HL-60 (cell line): ENCODE measurements around the gene STPG2.

Experiments used
- DNase-seq, 2 experiments: peaks; one replicate each; pipeline ENCODE4 v3.0.0-alpha.2; 2010 to 2020; ENCODE audit warnings: low read depth in 1 of 2, low spot score in 1 of 2
- H3K27ac ChIP-seq: fragments of 250-450 bp; sonication (Bioruptor Pico); replicated peaks from 2 replicates; pipeline ENCODE4 v1.5.1; 2020; ENCODE audit warnings: mild to moderate bottlenecking, moderate library complexity
- H3K27me3 ChIP-seq: fragments of 250-450 bp; sonication (Bioruptor Pico); 2 replicates; pipeline ENCODE4 v1.5.1; 2021; ENCODE audit warnings: mild to moderate bottlenecking, moderate library complexity; ENCODE audit not compliant: insufficient read depth, poor library complexity, severe bottlenecking
- H3K4me3 ChIP-seq: replicated peaks from 2 replicates; pipeline ENCODE4 v1.5.1; 2011; ENCODE audit warnings: mild to moderate bottlenecking, control low read depth, low read length; ENCODE audit not compliant: insufficient read depth
- GABPA ChIP-seq: IDR thresholded peaks from 2 replicates; pipeline ENCODE4 v1.6.1; 2012; ENCODE audit warnings: low read depth
- POLR2AphosphoS5 ChIP-seq: IDR thresholded peaks from 2 replicates; pipeline ENCODE4 v1.6.1; 2012; ENCODE audit warnings: low read depth
- SPI1 ChIP-seq: IDR thresholded peaks from 2 replicates; pipeline ENCODE4 v1.6.1; 2012; ENCODE audit warnings: low read depth, mild to moderate bottlenecking, borderline replicate concordance
- TF ChIP-seq, protein P1 (sequence below): IDR thresholded peaks from one replicate; pipeline ENCODE4 v1.5.1; 2011; ENCODE audit warnings: low read length, control low read depth, inconsistent platforms; ENCODE audit not compliant: insufficient read depth
- TF ChIP-seq, protein P2 (sequence below): IDR thresholded peaks from 2 replicates; pipeline ENCODE4 v1.6.1; 2012; ENCODE audit warnings: low read depth; ENCODE audit not compliant: insufficient replicate concordance

The STPG2 gene

DNA sequence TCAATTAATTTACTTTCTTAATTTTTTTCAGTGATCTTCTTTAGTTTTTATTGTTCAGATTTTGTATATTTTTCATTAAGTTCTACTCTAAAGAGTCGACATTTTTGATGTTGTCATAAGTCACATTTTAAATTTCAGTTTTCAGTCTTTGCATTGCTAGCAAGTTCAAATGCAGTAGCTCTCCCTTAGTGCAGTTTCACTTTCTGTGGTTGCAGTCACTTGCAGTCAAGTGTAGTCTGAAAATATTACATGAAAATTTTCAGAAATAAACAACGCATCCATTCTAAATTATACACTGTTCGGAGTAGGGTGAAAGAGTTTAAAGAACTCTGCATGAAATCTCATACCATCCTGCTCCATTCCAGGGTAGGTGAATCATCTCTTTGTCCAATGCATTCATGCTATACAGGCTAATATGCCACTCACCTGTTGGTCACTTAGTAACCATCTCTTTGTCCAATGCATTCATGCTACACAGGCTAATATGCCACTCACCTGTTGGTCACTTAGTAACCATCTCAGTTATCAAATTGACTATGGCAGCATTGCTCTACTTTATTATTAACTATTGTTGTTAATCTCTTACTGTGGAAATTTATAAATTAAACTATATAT lies 356.9 kb downstream of the STPG2 start:
- no peak for TF ChIP-seq GABPA
- TF ChIP-seq POLR2AphosphoS5 = no peak
- TF ChIP-seq, protein P1, sequence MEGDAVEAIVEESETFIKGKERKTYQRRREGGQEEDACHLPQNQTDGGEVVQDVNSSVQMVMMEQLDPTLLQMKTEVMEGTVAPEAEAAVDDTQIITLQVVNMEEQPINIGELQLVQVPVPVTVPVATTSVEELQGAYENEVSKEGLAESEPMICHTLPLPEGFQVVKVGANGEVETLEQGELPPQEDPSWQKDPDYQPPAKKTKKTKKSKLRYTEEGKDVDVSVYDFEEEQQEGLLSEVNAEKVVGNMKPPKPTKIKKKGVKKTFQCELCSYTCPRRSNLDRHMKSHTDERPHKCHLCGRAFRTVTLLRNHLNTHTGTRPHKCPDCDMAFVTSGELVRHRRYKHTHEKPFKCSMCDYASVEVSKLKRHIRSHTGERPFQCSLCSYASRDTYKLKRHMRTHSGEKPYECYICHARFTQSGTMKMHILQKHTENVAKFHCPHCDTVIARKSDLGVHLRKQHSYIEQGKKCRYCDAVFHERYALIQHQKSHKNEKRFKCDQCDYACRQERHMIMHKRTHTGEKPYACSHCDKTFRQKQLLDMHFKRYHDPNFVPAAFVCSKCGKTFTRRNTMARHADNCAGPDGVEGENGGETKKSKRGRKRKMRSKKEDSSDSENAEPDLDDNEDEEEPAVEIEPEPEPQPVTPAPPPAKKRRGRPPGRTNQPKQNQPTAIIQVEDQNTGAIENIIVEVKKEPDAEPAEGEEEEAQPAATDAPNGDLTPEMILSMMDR = no peak
- Histone ChIP-seq H3K27me3 (no peaks in the 10 kb centered on the region), H3K4me3 (no peak overlapping the region), H3K27ac (no peak overlapping the region)
- DNase-seq = no peak

DNA sequence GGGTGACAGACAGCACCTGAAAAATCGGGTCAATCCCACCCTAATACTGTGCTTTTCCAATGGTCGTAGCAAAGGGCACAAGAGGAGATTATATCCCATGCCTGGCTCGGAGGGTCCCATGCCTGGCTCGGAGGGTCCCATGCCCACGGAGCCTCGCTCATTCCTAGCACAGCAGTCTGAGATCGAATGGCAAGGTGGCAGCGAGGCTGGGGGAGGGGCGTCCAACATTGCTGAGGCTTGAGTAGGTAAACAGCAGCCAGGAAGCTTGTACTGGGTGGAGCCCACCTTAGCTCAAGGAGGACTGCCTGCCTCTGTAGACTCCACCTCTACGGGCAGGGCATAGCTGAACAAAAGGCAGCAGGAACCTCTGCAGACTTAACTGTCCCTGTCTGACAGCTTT lies 365.1 kb downstream of the STPG2 start:
- no peak for DNase-seq
- no peaks in the 10 kb centered on the region for H3K27me3 ChIP-seq
- H3K4me3 ChIP-seq = no peak overlapping the region
- H3K27ac ChIP-seq = no peak overlapping the region
- TF ChIP-seq POLR2AphosphoS5 (no peak), GABPA (no peak), SPI1 (no peak)
- TF ChIP-seq, protein P2, sequence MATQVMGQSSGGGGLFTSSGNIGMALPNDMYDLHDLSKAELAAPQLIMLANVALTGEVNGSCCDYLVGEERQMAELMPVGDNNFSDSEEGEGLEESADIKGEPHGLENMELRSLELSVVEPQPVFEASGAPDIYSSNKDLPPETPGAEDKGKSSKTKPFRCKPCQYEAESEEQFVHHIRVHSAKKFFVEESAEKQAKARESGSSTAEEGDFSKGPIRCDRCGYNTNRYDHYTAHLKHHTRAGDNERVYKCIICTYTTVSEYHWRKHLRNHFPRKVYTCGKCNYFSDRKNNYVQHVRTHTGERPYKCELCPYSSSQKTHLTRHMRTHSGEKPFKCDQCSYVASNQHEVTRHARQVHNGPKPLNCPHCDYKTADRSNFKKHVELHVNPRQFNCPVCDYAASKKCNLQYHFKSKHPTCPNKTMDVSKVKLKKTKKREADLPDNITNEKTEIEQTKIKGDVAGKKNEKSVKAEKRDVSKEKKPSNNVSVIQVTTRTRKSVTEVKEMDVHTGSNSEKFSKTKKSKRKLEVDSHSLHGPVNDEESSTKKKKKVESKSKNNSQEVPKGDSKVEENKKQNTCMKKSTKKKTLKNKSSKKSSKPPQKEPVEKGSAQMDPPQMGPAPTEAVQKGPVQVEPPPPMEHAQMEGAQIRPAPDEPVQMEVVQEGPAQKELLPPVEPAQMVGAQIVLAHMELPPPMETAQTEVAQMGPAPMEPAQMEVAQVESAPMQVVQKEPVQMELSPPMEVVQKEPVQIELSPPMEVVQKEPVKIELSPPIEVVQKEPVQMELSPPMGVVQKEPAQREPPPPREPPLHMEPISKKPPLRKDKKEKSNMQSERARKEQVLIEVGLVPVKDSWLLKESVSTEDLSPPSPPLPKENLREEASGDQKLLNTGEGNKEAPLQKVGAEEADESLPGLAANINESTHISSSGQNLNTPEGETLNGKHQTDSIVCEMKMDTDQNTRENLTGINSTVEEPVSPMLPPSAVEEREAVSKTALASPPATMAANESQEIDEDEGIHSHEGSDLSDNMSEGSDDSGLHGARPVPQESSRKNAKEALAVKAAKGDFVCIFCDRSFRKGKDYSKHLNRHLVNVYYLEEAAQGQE = no peak
- TF ChIP-seq, protein P1 = no peak

DNA sequence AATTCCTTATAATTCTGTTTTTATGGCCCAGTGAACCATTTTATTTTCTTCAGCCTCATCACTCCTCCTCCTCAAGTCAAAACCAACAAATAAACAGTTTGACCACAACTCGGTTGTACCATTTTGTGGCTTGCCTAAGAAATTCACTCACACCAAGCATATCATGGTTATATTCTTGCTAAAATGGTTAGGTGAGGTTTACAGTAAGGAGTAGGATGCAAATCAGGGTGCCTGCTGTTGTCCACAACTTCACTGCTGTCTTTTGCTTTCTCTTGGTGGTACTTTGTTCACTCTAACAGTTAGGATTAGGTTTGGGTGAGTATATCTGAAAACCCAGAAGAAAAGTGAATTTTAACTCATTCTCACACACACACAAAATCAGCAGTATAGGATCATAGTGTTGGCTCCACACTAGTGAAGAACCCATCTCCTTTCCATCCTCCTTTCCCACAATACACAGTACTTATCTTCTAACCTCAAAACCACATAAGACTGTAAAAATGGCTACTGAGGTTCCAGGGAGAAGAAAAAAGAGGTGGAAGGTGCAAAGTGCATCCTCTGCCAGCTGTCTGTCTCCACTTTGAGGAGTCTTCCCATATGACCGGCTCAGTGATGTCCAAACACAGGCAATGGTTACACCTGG lies 368.8 kb downstream of the STPG2 start:
- no peak for DNase-seq
- Histone ChIP-seq H3K27ac (no peak overlapping the region), H3K27me3 (no peaks in the 10 kb centered on the region), H3K4me3 (no peak overlapping the region)
- TF ChIP-seq, protein P1 = no peak
- TF ChIP-seq SPI1 (no peak), GABPA (no peak)

DNA sequence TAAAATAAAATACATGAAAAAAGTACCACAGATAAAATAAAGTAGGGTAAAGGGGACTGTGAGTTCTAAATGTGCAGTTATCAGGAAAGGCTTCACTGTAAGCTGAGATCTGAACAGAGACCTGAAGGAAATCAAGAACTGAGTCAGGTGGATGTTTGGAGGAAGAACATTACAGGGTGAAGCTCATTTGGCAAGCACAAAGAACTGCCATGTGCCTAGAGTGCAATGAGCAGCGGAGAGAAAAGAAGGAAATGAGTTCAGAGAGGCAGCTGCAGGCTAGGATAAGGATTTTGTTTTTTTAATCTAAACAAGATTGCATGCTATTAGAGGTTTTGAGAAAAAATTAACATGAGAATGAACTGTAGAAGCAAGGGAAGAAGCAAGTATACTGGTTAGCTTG lies 373.1 kb downstream of the STPG2 start:
- DNase-seq = no peak
- H3K27ac ChIP-seq = no peak overlapping the region
- no peak overlapping the region for H3K4me3 ChIP-seq
- TF ChIP-seq, protein P1 = no peak
- no peak for TF ChIP-seq GABPA
- no peak for TF ChIP-seq POLR2AphosphoS5
- no peaks in the 10 kb centered on the region for H3K27me3 ChIP-seq
